HG03571 (cell line): ENCODE measurements around the gene GBE1.

ENCODE experiments used
- ATAC-seq: cut with Tn5 transposase; IDR thresholded peaks from one replicate; pipeline ENCODE4 v1.9.1; 2021; ENCODE audit not compliant: unreplicated experiment

GBE1 gene

GRCh38 chr3:81472600-81473362 is 288.7 kb downstream of the GBE1 start:
- ATAC-seq: no peak

DNA sequence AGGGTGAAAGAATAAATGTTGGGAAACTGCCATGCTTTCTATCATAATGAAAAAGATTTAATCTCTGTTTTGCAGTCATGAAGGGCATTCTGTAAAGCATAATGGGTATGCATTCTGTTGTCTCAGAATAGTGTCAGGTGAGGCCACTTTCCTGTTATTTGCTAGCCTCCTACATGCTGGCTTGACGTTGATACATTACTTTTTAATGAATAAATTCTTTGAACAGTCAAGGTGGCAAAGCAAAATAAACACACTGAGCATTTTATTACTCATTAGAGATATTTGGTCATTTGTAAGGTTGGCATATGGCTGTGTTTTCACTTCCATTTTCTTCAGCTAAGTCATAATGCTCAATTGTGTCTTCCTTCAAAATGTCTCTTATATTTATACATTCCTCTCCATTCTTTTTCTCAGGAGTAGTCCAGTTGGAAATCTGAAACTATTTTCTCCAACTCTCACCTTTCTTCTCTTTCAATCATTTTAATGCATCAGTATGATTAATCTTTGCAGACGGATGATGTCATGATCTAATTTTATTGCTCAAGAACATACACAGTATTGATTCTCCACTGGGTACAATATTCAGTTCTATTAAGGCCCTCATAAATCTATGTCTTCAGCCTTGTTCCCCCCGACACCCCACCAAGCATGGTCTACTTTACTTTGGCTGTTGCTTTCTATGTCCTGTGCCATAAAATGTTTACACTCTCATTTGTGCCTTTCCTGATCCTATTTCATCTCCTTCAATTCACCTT is 290.7 kb downstream of the GBE1 start:
- ATAC-seq: no peak

GRCh38 chr3:81468391-81468790 is 293.1 kb downstream of the GBE1 start:
- ATAC-seq: no peak

- no peak for ATAC-seq
Measured at GRCh38 chr3:81466201-81466560, 295.3 kb downstream of the GBE1 start.

- ATAC-seq: no peak
Measured at GRCh38 chr3:81465510-81466200, 295.8 kb downstream of the GBE1 start.

DNA sequence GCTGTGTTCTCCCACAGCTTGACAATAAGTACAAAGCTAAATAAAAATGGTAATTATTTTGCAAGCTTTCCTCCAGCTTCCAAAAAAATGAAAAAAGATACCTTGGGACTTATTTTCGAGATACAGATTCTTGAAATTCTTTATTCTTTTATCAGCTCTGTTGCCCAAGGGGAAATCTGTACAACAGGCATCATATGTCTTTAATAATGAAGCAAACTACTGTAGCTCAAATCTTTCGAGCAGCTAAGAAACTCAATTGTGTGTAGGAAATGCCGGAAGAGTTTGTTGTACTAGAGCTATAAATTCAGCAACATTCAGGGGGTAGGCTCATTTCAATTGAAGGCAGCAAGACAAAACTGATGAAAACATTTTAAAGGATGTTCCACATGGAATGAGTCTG is 297.7 kb downstream of the GBE1 start:
- ATAC-seq: no peak

GRCh38 chr3:81462921-81463320 is 298.5 kb downstream of the GBE1 start:
- no peak for ATAC-seq

DNA sequence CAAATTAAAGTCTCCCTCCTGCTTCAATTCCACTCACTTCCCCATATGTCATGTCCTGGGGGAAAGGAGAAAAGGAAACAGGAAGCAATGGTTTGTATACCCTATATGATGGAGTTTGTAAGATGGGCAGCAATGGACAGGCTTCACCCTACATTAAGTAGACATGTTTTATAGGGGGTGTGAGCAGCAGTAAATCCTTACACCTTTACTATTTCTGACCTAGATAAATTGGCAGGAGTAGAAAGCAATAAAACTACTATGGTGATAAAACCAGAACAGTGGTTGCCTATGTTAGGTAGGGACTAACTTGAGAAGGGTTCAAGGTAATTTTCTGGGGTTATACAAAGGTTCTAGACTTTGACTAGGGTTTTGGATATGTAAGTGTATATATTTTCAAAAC is 301.7 kb downstream of the GBE1 start:
- ATAC-seq: no peak

DNA sequence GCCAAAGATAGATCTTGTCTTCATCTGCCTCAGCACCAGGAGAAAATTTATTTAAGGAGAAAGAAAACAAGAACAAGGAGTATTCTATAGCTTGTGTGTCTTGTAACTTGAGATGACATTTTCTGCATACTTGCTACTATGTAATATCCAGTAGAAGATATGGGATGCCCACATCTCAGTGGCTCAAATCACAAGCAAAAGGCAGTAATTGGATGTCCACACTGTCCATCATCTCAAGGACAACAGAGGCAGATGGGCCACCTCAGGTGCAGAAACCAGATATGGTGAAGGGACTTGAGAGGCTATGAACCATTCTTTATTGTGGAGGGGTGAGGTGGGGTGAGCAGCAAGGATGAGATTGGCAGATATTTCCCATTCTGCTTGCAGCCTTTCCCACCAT is 309.0 kb downstream of the GBE1 start:
- no peak for ATAC-seq

GRCh38 chr3:81451611-81452010 is 309.8 kb downstream of the GBE1 start:
- ATAC-seq: no peak

DNA sequence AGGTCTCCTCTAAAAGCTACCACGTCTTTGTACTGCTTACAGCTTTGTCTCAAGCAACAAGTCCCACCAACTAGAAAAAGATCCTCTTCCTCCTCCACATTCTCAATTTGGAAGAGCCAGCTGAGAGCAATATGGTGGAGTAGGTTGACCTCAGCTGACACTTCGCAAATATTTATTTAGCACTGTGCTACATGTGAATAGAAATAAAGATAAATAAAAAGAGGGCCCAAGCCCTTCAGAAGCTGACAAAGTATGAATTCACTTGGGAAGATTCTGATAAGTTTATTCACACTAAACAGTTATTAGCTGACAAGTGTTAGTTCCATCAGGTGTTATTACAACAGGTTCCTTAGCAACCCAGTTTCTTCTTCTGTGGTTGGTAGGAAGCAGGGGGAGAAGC is 310.3 kb downstream of the GBE1 start:
- ATAC-seq: no peak

DNA sequence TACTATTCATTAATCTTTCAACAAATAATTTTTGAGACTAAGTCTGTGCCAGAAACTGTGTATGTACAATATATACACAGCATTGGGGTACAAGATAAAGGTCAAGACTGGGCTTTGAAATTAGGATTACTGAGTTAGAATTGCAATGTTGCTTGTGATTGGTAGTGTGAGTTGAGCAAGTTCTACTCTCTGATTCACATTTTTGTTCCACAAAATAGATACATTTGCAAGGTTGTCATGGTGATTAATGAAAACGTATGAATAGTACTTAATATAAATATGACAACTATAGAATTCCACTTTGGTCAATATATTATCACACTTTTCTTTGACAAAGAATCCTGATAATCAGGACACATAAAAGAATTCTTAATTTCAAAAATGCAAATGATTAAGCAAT is 314.6 kb downstream of the GBE1 start:
- ATAC-seq: no peak

DNA sequence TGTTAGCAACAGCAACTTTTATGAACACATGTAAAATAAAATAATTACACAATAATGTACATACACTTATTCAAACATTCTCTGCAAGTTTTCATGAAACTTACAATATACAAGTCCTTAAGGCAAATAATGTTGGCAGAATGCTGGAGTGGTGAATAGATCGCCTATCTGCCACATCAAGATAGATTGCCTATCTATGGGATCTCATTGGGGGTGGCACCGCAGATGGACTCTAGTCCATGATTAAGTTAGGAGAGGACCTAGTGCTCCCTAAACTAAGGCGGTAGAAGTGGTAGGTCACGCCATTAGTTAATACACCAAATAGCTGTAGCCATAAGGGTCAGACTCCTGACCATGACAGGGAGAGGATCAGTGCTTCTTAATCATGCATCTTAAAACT is 315.7 kb downstream of the GBE1 start:
- no peak for ATAC-seq

GRCh38 chr3:81444817-81445460 is 316.5 kb downstream of the GBE1 start:
- ATAC-seq: no peak

GRCh38 chr3:81443958-81444357 is 317.5 kb downstream of the GBE1 start:
- no peak for ATAC-seq

DNA sequence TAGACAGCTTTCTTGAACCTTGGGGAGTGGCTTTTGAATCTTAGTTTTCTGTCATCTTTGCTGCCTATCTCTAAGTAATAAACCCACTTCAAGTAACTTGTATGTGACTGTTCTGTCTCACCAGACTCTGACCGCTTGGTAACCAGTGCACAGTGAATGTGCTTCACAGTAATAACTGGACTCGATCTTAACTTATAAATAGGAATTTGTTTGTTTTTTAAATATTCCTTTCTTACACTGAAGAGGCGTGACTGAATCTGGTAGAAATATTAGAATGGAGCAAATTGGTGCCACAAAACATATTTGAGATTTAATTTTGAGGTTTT is 318.0 kb downstream of the GBE1 start:
- ATAC-seq: no peak

DNA sequence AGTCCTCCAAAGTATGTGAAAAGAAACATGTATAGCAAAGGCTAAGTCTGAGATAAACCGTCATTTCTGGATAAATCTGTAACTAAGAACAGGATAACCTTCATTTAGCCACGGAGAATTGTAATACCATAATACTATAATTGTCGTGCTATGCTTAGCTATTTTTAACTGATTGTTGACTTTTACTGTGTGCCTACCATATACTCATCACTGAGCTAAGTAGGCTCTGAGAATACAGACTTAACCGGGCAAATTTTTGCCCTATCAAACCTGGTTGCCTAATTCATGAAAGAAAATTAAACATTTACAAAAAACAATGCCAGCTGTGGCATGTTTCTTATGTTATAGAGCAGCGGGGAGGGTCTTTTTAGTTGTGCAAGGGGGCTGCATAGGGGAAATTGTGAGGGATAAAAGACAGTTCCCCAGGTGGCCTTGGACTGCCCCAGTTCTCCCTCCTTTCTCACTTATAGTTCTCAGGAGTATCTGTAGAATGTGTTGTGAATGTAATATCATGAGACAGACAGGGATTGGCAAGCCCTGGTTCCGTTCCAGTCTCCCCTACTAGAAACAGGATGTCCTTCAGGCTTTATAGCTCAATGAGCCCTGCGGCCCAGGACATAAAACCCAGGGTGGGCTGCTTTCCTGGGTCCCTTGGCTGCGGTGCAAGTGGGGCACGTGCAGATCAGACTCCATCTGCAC is 318.5 kb downstream of the GBE1 start:
- no peak for ATAC-seq

DNA sequence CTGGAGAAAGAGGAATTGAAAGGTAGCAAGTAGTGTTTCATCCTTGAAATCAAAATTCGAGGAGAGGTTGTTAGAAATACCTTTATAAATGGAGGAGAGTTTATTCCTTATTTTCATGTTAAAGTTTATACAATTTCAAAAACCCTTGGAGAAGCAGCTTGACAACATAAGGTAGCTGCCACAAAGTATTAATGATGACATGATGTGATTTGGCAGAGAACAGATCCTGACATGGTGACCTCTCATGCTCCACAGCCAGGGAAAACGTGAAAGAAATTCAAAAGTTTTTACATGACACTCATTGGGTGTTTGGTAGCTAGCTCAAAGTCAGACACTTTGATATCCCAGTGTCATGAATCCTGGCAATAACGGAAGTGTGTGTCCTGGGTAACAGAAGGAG is 320.8 kb downstream of the GBE1 start:
- ATAC-seq: no peak
